ENCODE data around the gene KIAA0232.
"Not testable (repeated sequence)": the region's sequence is repeated elsewhere in the genome, so short reads cannot be mapped to it uniquely, and the experiment has no call there.

DNA sequence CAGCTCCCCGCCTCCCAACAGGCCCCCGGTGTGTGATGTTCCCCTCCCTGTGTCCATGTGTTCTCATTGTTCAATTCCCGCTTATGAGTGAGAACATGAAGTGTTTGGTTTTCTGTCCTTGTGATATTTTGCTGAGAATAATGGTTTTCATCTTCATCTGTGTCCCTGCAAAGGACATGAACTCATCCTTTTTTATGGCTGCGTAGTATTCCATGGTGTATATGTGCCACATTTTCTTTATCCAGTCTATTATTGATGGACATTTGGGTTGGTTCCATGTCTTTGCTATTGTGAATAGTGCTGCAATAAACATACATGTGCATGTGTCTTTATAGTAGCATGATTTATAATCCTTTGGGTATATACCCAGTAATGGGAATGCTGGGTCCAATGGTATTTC lies 53.1 kb downstream of the KIAA0232 start:
- TF ChIP-seq, protein P1, sequence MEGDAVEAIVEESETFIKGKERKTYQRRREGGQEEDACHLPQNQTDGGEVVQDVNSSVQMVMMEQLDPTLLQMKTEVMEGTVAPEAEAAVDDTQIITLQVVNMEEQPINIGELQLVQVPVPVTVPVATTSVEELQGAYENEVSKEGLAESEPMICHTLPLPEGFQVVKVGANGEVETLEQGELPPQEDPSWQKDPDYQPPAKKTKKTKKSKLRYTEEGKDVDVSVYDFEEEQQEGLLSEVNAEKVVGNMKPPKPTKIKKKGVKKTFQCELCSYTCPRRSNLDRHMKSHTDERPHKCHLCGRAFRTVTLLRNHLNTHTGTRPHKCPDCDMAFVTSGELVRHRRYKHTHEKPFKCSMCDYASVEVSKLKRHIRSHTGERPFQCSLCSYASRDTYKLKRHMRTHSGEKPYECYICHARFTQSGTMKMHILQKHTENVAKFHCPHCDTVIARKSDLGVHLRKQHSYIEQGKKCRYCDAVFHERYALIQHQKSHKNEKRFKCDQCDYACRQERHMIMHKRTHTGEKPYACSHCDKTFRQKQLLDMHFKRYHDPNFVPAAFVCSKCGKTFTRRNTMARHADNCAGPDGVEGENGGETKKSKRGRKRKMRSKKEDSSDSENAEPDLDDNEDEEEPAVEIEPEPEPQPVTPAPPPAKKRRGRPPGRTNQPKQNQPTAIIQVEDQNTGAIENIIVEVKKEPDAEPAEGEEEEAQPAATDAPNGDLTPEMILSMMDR (IDR thresholded peaks at IDR 0.05) = not testable (repeated sequence)
- TF ChIP-seq POLR2A (IDR thresholded peaks at IDR 0.05) = not testable (repeated sequence)
